ENCODE measurements around the gene MFN2. TPM values are rescaled to one million over a fixed set of nuclear protein-coding genes. Genes with fewer than 3 reads are reported as not detected.

MFN2 gene
- total and polyA plus RNA-seq, 2 experiments from 2014 or later = 15.1 to 40.4 TPM

DNA sequence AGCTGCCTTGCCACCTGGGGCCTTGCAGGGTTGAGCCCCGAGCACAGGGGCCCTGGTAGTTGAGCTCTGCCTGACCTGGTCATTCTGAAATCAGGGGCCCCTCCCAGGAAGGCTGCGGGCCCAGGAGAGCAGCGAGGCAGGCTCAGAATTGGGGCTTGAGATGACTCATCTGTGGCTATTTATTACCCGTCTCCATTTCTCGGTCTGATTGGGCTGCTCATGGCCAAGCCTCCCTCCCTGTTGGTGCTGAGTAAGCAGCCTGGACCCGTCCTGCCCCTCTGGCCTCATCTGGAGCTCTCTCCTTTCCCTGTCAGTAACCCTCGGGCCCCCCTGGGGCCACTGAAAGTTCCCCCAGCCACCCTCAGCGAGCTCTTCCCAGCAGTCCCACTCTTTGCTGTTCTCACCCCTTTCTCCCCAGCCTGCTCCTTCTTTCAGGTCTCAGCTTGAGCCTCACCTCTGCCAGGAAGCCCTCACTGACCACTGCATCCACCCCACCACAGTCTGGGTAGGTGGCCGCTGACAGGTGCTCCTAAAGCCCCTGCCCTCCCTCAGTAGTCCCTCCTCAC is 71.8 kb downstream of the MFN2 start (continued):
- TF ChIP-seq, protein P1, sequence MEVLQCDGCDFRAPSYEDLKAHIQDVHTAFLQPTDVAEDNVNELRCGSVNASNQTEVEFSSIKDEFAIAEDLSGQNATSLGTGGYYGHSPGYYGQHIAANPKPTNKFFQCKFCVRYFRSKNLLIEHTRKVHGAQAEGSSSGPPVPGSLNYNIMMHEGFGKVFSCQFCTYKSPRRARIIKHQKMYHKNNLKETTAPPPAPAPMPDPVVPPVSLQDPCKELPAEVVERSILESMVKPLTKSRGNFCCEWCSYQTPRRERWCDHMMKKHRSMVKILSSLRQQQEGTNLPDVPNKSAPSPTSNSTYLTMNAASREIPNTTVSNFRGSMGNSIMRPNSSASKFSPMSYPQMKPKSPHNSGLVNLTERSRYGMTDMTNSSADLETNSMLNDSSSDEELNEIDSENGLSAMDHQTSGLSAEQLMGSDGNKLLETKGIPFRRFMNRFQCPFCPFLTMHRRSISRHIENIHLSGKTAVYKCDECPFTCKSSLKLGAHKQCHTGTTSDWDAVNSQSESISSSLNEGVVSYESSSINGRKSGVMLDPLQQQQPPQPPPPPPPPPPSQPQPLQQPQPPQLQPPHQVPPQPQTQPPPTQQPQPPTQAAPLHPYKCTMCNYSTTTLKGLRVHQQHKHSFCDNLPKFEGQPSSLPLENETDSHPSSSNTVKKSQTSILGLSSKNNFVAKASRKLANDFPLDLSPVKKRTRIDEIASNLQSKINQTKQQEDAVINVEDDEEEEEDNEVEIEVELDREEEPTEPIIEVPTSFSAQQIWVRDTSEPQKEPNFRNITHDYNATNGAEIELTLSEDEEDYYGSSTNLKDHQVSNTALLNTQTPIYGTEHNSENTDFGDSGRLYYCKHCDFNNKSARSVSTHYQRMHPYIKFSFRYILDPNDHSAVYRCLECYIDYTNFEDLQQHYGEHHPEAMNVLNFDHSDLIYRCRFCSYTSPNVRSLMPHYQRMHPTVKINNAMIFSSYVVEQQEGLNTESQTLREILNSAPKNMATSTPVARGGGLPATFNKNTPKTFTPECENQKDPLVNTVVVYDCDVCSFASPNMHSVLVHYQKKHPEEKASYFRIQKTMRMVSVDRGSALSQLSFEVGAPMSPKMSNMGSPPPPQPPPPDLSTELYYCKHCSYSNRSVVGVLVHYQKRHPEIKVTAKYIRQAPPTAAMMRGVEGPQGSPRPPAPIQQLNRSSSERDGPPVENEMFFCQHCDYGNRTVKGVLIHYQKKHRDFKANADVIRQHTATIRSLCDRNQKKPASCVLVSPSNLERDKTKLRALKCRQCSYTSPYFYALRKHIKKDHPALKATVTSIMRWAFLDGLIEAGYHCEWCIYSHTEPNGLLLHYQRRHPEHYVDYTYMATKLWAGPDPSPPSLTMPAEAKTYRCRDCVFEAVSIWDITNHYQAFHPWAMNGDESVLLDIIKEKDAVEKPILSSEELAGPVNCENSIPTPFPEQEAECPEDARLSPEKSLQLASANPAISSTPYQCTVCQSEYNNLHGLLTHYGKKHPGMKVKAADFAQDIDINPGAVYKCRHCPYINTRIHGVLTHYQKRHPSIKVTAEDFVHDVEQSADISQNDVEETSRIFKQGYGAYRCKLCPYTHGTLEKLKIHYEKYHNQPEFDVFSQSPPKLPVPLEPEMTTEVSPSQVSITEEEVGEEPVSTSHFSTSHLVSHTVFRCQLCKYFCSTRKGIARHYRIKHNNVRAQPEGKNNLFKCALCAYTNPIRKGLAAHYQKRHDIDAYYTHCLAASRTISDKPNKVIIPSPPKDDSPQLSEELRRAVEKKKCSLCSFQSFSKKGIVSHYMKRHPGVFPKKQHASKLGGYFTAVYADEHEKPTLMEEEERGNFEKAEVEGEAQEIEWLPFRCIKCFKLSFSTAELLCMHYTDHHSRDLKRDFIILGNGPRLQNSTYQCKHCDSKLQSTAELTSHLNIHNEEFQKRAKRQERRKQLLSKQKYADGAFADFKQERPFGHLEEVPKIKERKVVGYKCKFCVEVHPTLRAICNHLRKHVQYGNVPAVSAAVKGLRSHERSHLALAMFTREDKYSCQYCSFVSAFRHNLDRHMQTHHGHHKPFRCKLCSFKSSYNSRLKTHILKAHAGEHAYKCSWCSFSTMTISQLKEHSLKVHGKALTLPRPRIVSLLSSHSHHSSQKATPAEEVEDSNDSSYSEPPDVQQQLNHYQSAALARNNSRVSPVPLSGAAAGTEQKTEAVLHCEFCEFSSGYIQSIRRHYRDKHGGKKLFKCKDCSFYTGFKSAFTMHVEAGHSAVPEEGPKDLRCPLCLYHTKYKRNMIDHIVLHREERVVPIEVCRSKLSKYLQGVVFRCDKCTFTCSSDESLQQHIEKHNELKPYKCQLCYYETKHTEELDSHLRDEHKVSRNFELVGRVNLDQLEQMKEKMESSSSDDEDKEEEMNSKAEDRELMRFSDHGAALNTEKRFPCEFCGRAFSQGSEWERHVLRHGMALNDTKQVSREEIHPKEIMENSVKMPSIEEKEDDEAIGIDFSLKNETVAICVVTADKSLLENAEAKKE (CRISPR knock-in tag; IDR thresholded peaks at IDR 0.05) = no peak
- no peak for TF ChIP-seq NANOG (IDR thresholded peaks at IDR 0.05; ENCODE audit: borderline replicate concordance)

DNA sequence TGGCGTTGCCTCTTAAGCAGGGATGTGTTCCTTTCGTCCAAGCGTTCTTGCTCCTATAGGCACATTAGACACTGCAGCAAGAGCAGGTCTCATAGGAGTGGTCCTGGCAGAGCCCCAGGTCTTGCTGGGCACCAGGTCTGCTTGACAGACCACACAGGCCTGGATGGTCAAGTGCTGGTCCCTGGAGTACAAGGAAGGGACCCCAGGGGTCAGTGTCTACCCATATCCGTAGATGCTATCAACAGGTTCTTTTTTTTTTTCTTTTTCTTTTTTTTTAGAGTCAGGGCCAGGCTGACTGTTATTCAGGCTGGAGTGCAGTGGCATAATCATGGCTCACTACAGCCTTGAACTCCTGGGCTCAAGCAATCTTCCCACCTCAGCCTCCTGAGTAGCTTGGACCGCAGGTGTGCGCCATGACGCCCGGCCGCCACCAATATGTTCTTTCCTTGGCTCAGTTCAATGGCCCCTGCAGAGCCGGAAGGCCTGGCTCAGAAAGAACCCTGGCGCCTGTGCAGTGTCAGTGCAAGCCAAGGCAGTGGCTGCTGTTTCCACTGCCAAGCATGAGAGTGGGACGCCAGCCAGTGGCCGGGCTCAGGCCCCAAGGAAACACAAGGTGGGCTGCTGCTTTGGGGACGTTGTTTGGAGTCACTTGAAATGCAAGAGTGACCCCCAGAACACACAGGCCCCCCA is 72.9 kb downstream of the MFN2 start:
- Histone ChIP-seq H2AFZ (no peak overlapping the region), H3K4me2 (no peak overlapping the region), H4K20me1 (replicated peaks; ENCODE audit: insufficient read depth) (no peaks in the 10 kb centered on the region), H3F3A (replicated peaks; ENCODE audit: low read depth) (no peaks in the 10 kb centered on the region), H3K79me2 (replicated peaks; ENCODE audit: insufficient read depth) (no peaks in the 10 kb centered on the region), H3K27me3 (ENCODE audit: insufficient read depth) (no peaks in the 10 kb centered on the region), H3K4me1 (ENCODE audit: insufficient read depth) (peaks cover 5% of the 10 kb centered on the region; the same call in 1 of the 2 replicates), H3K4me3 (no peak overlapping the region), H3K9me2 (ENCODE audit: insufficient read depth) (no peaks in the 10 kb centered on the region), H3K36me3 (ENCODE audit: insufficient read depth) (no peaks in the 10 kb centered on the region), H3K27ac (ENCODE audit: low read depth) (no peak overlapping the region)
- ATAC-seq (peak; percentile 21), DNase-seq (ENCODE audit: low spot score) (peak; percentile 34)
- Mint-ChIP-seq H3K27me3 (ENCODE audit: insufficient read depth, low read depth, poor library complexity) (peaks cover 7% of the 10 kb centered on the region), H3K9me3 (no peaks in the 10 kb centered on the region; the same call in 1 of the 3 replicates), H3K27ac (no peak overlapping the region), H3K36me3 (ENCODE audit: low read depth) (no peaks in the 10 kb centered on the region), H3K4me3 (no peak overlapping the region), H3K4me1 (peaks cover 21% of the 10 kb centered on the region)
- TF ChIP-seq JUNB (IDR thresholded peaks at IDR 0.05; ENCODE audit: unreplicated experiment) (no peak), REST (IDR thresholded peaks at IDR 0.05; ENCODE audit: unreplicated experiment) (no peak), CREB1 (CRISPR knock-in tag; IDR thresholded peaks at IDR 0.05; ENCODE audit: low read depth) (no peak)
